ENCODE results near the gene SPTSSB.

SPTSSB gene

GRCh38 chr3:161371441-161372320, at the start of gene SPTSSB:
Gene SPTSSB, minus strand, starts transcription at chr3:161371517. Its CDS starts 25,194 bp downstream, at chr3:161346323.
- in situ Hi-C loops (cut with MboI; ENCODE audit: low sequenced_read_pairs) = no loop called here

GRCh38 chr3:161420746-161421145, 49.4 kb upstream of the SPTSSB start:
- in situ Hi-C loops (cut with MboI; ENCODE audit: low sequenced_read_pairs) = loop anchor here (25.0 kb wide), 1 partner anchor 133 kb away; no protein-coding TSS in a partner anchor

DNA sequence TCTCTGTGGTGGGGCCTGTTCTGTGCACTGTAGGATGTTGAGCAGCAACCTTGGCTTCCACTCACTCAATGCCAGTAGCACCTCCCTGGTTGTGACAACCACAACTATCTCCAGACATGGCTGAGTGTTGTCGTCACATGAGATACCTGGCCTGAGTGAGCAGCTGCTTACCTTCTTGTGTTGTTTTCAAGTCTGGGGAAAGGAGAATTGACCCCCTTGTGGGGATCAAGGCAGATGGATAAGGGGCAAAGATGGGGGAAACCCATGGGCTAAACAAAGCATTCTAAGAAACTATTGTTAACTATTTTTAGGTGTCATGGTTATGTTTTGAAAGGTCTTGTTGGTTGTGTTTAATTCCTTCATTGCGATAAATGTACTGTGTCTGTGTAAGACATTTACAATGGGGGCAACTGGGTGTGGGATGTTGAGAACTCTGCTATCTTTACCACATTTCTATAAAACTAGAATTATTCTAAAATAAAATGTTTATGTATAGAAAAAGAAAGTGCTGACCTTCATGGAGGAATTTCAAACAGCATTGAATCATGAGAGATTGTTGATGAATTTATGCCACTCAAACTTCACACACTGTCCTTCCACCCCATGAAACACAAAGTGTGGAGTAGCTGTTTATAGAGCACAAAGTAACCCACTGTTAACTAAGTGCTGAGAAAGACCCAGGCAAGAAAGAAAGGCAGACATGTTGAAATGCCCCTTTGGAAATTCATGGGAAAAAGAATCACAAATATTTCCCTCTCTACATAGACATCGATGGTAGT, 48.4 kb upstream of the SPTSSB start:
- in situ Hi-C loops (cut with MboI; ENCODE audit: low sequenced_read_pairs) = loop anchor here (25.0 kb wide), 1 partner anchor 132 kb away; no protein-coding TSS in a partner anchor

DNA sequence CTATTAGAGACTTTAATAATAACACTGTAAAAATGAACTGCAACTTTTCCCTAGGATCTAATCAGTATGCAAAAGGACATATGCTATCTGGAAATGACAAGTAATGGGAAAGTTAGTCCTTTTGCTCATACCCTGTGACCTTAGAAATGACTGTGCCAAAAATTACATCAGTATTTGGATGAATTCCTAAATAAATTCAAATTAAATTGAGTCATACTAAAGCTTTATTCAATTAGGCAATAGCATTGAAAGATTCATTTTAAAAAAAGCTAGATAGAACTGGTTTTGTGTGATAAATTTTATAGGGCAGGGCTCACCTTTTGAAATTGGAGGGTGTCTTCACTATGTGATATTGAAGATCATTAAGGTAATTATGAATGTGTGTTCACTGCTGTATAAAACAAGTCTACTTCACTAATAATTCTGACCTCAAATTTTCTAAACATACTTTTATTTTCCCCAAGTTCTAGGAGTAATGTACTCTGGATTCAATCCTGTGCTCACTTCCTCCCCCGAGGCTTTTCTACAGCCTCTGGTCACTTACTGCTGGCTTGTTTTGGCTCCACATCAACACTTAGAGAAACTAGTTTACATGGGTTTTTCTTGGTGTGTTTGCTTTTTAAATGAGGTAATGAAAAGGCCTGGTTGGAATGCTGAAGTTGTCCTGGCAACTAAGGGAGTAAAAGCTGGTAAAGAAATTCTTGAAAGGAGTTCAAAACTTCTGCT, 44.4 kb upstream of the SPTSSB start:
- in situ Hi-C loops (cut with MboI; ENCODE audit: low sequenced_read_pairs) = loop anchor here (25.0 kb wide), 1 partner anchor 128 kb away; no protein-coding TSS in a partner anchor

- in situ Hi-C loops (cut with MboI; ENCODE audit: low sequenced_read_pairs) = loop anchor here (25.0 kb wide), 1 partner anchor 128 kb away; no protein-coding TSS in a partner anchor
Observed at GRCh38 chr3:161414907-161415306, 43.6 kb upstream of the SPTSSB start.

- in situ Hi-C loops (cut with MboI; ENCODE audit: low sequenced_read_pairs) = loop anchor here (25.0 kb wide), 1 partner anchor 127 kb away; no protein-coding TSS in a partner anchor
Observed at GRCh38 chr3:161413855-161414210, 42.5 kb upstream of the SPTSSB start.

DNA sequence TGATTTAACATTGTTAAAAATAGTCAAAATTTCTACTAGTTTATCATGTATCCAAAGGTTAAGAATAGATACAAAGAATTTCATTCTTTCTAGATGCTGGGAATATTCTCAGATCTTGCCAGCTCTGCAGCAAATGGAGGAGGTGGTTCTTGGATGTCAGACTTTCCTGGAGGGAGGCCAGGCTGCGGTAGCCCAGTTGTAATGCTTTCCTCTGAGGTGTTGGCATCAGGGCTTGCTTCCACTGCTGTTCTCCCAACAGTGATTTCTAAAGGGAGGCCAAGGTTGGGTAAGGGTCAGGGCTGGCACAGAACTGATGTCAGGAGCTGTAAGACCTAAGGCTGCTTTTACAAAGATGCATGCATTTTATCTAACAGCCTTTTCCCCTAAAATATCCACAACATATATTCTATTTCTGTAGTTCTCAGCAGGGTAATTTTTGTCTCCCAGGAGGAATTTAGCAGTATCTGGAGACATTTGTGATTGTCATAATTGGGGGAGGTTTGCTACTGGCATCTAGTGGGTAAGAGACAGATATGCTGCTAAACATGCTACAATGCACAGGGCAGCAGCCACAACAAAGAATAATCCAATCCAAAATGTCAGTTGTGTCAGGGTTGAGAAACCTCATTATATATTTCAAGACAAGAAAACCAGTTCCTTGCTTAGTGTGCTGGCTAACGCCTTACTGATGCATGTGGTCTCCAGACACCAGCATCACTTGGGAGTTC, 42.0 kb upstream of the SPTSSB start:
- in situ Hi-C loops (cut with MboI; ENCODE audit: low sequenced_read_pairs) = loop anchor here (25.0 kb wide), 1 partner anchor 126 kb away; no protein-coding TSS in a partner anchor

GRCh38 chr3:161412123-161412522, 40.8 kb upstream of the SPTSSB start:
- in situ Hi-C loops (cut with MboI; ENCODE audit: low sequenced_read_pairs) = loop anchor here (25.0 kb wide), 1 partner anchor 125 kb away; no protein-coding TSS in a partner anchor

DNA sequence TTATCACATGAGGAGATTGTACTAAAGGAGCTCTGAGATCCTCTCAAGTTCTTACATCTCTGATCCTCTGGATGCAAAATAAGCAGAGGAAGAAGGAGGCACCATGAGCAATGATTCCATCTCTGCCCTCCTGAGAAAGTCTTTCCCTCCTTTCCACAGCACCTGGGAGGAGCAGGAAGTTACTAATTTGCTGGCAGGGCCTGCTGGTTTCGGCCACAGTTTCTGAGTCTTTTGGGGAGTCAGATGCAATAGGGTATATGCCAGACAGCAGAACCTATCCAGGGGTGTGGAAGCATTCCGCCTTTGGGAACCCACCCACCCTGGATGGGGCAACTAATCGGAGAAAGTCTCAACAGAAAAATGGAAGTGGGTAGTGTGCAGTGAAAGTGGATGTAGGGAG, 38.5 kb upstream of the SPTSSB start:
- in situ Hi-C loops (cut with MboI; ENCODE audit: low sequenced_read_pairs) = loop anchor here (25.0 kb wide), 1 partner anchor 123 kb away; no protein-coding TSS in a partner anchor

DNA sequence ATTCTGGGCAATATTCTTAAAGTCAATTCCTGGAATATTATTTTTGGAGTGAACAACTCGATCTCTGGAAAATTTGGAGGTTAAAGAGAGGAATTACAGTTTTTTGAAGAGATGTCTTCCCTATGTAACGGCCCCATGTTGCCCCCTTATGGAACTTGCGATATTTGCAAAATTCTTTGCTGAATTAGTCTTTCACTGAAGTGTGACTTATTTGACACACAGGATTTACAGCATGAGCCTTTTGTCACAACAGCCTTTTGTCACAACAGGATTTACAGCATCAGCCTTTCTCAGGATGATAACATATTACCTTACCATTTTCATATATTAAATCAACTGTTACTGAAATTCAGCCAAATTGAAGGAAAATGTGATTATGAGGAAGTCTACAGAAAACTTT, 37.8 kb upstream of the SPTSSB start:
- in situ Hi-C loops (cut with MboI; ENCODE audit: low sequenced_read_pairs) = loop anchor here (25.0 kb wide), 1 partner anchor 122 kb away; no protein-coding TSS in a partner anchor

DNA sequence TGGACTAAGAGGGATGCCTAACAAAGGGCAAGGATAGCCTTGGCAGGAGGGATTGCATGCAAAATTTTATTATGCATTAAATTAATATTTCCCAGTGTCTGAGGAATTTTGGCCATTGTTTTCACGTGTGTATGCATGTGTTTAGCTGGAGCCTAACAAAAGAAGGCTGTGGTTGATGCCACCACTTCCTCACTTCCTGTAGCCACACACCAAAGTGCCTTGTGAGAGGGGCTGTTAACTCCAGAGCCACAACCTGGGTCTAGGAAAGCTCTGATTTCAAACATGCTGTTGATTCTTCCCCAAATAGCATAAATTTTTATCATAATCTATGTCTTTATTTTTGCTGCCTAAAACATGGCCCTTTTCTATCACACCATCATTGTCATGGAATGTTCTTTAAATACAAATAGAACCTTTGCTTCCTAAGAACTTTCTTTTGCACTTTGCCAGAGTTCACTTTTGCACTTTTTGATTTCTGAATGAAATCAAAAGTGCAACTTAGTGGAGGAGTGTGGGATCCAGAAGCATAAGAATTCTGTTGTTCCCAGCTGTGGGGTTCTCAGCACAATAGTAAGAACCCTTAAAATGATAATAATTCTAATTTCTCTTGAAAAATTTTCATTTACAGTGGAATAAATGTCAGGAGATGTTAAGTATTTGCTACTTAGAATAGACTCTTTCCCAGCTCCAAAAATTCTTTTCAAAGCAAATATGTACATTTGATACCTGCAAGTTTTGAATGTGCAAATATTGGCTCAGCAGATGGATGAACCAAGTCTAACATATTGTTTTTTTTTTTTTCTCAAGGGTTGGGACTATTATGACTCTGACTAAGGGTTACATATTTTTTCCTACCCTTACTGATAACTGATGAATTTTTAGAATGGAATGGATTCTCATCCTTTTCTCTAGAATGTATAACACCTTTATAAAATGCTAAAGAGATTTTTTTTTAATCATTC, 35.6 kb upstream of the SPTSSB start:
- in situ Hi-C loops (cut with MboI; ENCODE audit: low sequenced_read_pairs) = loop anchor here (25.0 kb wide), 1 partner anchor 120 kb away; no protein-coding TSS in a partner anchor

GRCh38 chr3:161405836-161406235, 34.5 kb upstream of the SPTSSB start:
- in situ Hi-C loops (cut with MboI; ENCODE audit: low sequenced_read_pairs) = loop anchor here (25.0 kb wide), 1 partner anchor 119 kb away; no protein-coding TSS in a partner anchor

GRCh38 chr3:161405087-161405486, 33.8 kb upstream of the SPTSSB start:
- in situ Hi-C loops (cut with MboI; ENCODE audit: low sequenced_read_pairs) = loop anchor here (25.0 kb wide), 1 partner anchor 118 kb away; no protein-coding TSS in a partner anchor

DNA sequence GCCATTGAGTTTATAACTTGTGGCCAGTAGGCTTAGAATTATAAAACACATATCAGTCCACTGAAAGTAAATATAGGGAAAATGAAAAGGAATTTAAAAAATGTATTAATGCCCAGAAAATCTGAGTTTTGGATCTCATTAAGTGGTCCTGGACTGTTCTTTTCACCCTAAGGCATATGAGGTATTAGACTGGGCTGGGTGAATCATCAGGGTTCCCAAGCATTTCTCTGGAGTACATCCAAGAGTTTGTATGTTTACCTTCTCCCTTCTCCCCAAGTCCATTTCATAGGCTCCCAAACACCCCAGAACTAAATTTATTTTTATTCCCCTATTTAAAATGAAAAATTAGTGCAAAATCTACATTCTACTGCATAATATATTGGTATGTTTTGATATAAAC, 31.9 kb upstream of the SPTSSB start:
- in situ Hi-C loops (cut with MboI; ENCODE audit: low sequenced_read_pairs) = loop anchor here (25.0 kb wide), 1 partner anchor 116 kb away; no protein-coding TSS in a partner anchor

DNA sequence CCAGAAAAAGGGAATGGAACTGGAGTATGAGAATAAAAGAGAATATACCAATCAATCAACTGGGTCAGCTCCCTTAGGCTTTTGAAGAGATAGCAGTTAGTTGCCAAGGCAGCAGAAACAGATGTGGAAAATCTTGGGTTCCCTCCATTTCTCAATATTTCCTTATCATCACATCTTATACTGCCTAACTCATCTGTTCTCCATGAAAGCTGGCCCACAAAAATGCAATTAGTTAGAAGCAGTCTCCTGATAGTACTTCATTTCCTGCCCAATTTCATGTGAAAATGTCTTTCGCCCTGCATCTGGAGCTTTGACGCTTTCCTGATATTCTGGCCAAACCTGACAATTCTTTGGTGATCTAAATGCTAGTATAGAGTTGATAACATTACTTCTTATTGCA, 30.1 kb upstream of the SPTSSB start:
- in situ Hi-C loops (cut with MboI; ENCODE audit: low sequenced_read_pairs) = loop anchor here (25.0 kb wide), 1 partner anchor 114 kb away; no protein-coding TSS in a partner anchor

DNA sequence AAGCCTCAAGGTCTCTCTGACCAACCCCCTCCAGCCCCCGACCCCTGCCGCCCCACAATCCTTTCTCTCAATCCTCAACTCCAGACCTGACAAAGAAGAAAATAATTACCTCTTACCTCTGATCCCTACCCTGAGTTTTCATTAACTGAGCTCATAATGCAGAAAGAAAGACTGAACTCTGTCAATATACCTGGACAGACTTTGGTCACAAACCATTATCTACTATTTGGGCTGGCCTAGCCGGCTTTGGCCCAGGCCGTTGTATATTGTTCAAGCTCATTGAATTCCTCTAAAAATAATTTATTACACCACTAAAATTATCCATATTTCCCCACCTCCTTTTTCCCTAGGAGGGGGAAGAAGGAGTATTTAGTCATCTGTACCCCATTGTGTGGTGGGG, 29.3 kb upstream of the SPTSSB start:
- in situ Hi-C loops (cut with MboI; ENCODE audit: low sequenced_read_pairs) = loop anchor here (25.0 kb wide), 1 partner anchor 113 kb away; no protein-coding TSS in a partner anchor

DNA sequence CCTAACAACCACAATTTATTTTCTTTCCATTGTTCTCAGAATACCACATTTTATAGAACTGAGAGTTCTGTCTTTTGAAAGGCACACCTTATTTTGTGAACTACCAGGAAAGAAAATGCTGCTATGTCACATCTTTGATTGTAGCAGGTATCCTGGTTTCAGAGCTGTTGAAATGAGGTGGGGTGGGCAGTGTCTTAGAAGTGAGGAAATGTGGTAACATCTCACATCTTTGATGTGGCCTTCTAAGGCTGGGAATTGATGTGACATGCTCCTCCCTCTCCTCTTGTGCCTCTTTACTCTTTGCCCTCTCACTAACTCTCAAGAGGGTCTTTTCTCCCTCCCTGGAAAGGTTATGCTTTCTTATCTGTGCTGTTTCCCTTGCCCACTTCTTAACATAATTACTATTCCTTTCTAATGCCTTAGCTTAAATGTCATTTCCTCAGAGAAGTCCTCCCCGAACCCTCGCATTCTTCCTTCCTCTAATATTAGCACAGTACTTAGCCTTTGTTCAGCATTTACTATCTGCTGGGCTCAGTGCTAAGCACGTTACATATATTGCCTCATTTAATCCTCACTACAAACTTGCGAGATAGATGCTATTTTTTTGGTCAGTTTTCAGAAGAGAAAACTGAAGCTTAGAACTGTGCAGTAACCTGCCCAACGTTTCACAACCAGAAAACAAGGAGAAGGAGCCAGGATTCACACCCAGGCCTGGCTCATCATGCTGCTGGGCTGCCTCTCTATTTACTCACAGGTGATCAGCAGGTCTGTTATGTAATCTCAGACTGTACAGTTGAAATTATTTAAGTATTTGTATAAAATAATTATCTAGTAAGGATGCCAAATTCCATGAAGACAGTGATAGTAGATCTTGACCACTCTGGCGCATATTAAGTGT, 24.0 kb upstream of the SPTSSB start:
- in situ Hi-C loops (cut with MboI; ENCODE audit: low sequenced_read_pairs) = no loop called here

Measured in HL-60/S4 treated with phorbol 12-myristate 13-acetate at 8.2 ng/mL for 4 days and 3 days (cell line).